ENCODE data around the gene RXFP4. TPM values are rescaled to one million over a fixed set of nuclear protein-coding genes. Genes with fewer than 3 reads are reported as not detected.

The RXFP4 gene
- polyA plus RNA-seq, 1 of the 3 experiments (the other 2 are of a cell fraction): not detected

GRCh38 chr1:155978325-155978972 lies 37.0 kb downstream of the RXFP4 start, which contains the start of gene ARHGEF2:
ARHGEF2 (minus strand) TSS chr1:155978547; CDS start chr1:155978427, 120 bp downstream.
- no peaks in the 10 kb centered on the region for H3K9me3 ChIP-seq
- ChIA-PET CTCF (interaction anchor here (0.7 to 4.2 kb wide), 12 partner anchors 9 to 113 kb away, joined by 3 to 44 read pairs (median 4); partner anchors contain the start of genes KHDC4 and LAMTOR2), POLR2A (interaction anchor here (0.6 to 2.5 kb wide), 5 partner anchors 10 to 236 kb away, joined by 3 to 12 read pairs (median 4); partner anchors contain the start of gene KHDC4)
- peak; percentile 91 for DNase-seq
- H3K9ac ChIP-seq: peak within 1 kb of the TSS; percentile 96
- H3K27me3 ChIP-seq (ENCODE audit: insufficient read depth): no peaks in the 10 kb centered on the region
- WGBS (ENCODE audit: low lambda C conversion rate): 1% methylated on average over 26 of the region's 52 CpGs
- peaks cover 91% of the 10 kb centered on the region for H3K79me2 ChIP-seq (ENCODE audit: insufficient read depth)
- H3K4me2 ChIP-seq: peak within 1 kb of the TSS; percentile 88
- H3K4me3 ChIP-seq (ENCODE audit: low read depth in 2 of 2, low read length in 1 of 2): peak within 1 kb of the TSS; percentile 88 to 91
- H4K20me1 ChIP-seq (ENCODE audit: insufficient read depth): peaks cover 36% of the 10 kb centered on the region
- H3K4me1 ChIP-seq (ENCODE audit: control insufficient read depth in 1 of 2, insufficient read depth in 2 of 2, low read depth in 1 of 2, low read length in 1 of 2): peaks cover 42 to 57% of the 10 kb centered on the region in 2 experiments
- peak within 1 kb of the TSS; percentile 87 to 93 for H3K27ac ChIP-seq (ENCODE audit: low read depth in 2 of 2, low read length in 1 of 2)
- no peaks in the 10 kb centered on the region for H3K36me3 ChIP-seq (replicated peaks in 1 of 2; ENCODE audit: control insufficient read depth in 1 of 2, insufficient read depth in 2 of 2, low read length in 1 of 2)
- no peaks in the 10 kb centered on the region for H3K9me2 ChIP-seq
- peak within 1 kb of the TSS; percentile 50 for H2AFZ ChIP-seq (ENCODE audit: low read depth)
- peaks cover 25% of the 10 kb centered on the region for H3F3A ChIP-seq (replicated peaks; ENCODE audit: insufficient read depth)
- TF ChIP-seq EP300 (IDR thresholded peaks at IDR 0.05; ENCODE audit: borderline replicate concordance in 1 of 2, low read depth in 1 of 2, low read length in 1 of 2) (no peak), EZH2phosphoT487 (IDR thresholded peaks at IDR 0.05; ENCODE audit: borderline replicate concordance, low read depth) (no peak), TCF12 (IDR thresholded peaks at IDR 0.05) (no peak), ZBTB33 (IDR thresholded peaks at IDR 0.05; ENCODE audit: borderline replicate concordance, low read depth) (no peak), SIN3A (IDR thresholded peaks at IDR 0.05; ENCODE audit: borderline replicate concordance, low read depth, low read length) (no peak), REST (IDR thresholded peaks at IDR 0.05; ENCODE audit: low read depth, low read length) (no peak), IRF3 (IDR thresholded peaks at IDR 0.05; ENCODE audit: low read depth, low read length) (no peak), JUND (IDR thresholded peaks at IDR 0.05) (no peak), ELF1 (IDR thresholded peaks at IDR 0.05) (0 out of 2 replicates have a peak, but pooled peaks have one; percentile 45), YY1 (IDR thresholded peaks at IDR 0.05; ENCODE audit: low read depth) (no peak), CHD2 (IDR thresholded peaks at IDR 0.05; ENCODE audit: low read length, partially characterized antibody) (peak; percentile 36), MAX (IDR thresholded peaks at IDR 0.05; ENCODE audit: low read depth) (peak; percentile 62; the same call in 1 of the 2 replicates), FOXM1 (IDR thresholded peaks at IDR 0.05; ENCODE audit: low read depth) (no peak; the same call in 1 of the 2 replicates), USF2 (IDR thresholded peaks at IDR 0.05; ENCODE audit: borderline replicate concordance, low read depth, low read length) (no peak), GABPA (IDR thresholded peaks at IDR 0.05; ENCODE audit: low read depth) (peak; percentile 46), RFX5 (IDR thresholded peaks at IDR 0.05; ENCODE audit: low read length) (no peak), MEF2A (IDR thresholded peaks at IDR 0.05; ENCODE audit: borderline replicate concordance, low read depth) (no peak), RXRA (IDR thresholded peaks at IDR 0.05; ENCODE audit: borderline replicate concordance, low read depth) (no peak), NRF1 (IDR thresholded peaks at IDR 0.05; ENCODE audit: low read depth, low read length) (no peak), RAD21 (IDR thresholded peaks at IDR 0.05; ENCODE audit: low read length) (0 out of 2 replicates have a peak, but pooled peaks have one; percentile 7), MXI1 (IDR thresholded peaks at IDR 0.05; ENCODE audit: low read depth, low read length) (0 out of 2 replicates have a peak, but pooled peaks have one; percentile 39), TAF1 (IDR thresholded peaks at IDR 0.05; ENCODE audit: borderline replicate concordance, low read depth, low read length) (peak; percentile 56), NFIC (IDR thresholded peaks at IDR 0.05; ENCODE audit: borderline replicate concordance) (no peak), FOSL2 (IDR thresholded peaks at IDR 0.05; ENCODE audit: borderline replicate concordance, low read depth) (no peak), TEAD4 (IDR thresholded peaks at IDR 0.05; ENCODE audit: borderline replicate concordance, insufficient read depth) (0 out of 2 replicates have a peak, but pooled peaks have one; percentile 16)
